Mesenteric fat pad (tissue), 1 donor: ENCODE data around the gene WNT1. TPM values are rescaled to one million over a fixed set of nuclear protein-coding genes. Genes with fewer than 3 reads are reported as not detected.

Source experiments
- DNase-seq: peaks from one replicate; pipeline ENCODE4 v3.0.0-alpha.2; 2020; ENCODE audit warnings: low spot score
- total RNA-seq: library from RNA; stranded (reverse); fragmentation: NEBNext Ultra II Directional; extraction: Animal tissue kit (Norgen Biotek cat#: 25700); gene quantifications from one replicate; pipeline ENCODE4 v1.2.1, GENCODE V29; 2021
- donor health status: DM: yes; HTN: yes; CAD: no.

WNT1 gene
- total RNA-seq, 1 donor from 2014 or later = not detected

DNA sequence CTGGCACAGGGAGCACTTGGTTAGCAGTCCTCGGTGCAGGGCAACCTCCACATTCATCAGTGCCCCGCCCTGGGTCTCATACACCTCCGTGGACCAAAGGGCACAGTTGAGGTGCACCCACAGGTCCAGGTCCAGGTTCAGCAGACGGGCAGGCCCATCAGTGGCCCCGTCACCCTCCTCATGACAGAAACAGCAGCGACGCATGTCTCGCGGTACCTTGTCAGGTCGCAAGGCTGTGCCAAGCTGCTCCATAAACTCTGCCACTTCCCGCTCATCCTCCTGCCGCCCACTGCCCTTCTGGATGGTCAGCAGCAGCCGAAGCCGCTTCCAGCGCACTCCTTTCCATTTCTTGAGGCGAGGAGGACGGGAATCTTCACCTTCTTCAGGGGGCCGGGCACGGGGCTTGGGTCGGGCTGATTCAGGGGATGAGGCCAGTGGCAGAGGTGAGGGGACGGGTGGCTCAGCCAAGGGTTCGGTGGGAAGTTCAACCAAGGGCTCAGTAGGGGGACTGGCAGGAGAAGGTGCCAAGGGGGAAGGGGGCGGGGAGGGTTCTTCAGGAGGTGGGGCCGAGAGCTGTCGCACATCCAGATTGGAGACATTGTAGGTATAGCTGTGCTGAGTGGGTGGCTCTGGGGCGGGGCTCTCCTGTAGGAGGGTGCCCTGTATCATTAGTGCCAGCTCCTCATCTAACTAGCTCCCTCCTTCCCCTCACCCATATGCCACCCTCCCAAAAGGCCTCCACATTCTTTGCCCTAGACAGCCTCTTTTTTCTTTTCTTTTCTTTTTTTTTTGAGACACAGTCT is 48.8 kb downstream of the WNT1 start:
- peak; percentile 82 for DNase-seq

DNA sequence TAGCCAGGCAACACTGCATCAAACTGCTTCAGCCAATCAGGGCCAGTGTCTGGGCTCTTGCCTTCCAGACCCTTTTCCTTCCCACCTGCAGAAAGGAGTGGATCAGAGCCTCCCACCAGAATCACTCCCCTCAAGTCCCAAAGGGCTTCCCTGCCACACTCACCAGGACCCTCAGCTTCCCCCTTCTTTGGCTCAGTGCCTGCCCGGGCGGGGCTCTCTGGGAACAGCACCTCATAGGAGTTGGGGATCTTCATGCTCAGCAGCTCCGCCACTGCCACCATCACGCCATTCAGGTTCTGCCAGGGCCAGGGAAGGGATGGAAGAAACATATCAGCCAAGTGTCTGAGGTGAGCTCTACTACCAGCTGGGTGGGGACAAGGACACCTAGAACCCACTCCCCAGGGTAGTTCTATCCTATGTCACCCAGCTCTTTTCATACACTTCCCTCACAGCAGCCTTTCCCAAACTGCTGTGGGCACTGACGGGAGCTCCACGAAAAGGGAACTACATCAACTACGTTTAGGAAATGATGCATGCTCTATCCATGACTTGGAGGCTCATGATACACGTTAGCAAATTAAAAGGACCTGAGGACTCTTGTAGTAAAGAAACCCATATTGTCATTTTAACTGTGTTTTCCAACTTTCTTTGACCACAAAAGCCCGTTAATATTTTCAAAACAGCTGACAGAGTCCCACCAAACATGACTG is 49.9 kb downstream of the WNT1 start:
- peak; percentile 73 for DNase-seq

DNA sequence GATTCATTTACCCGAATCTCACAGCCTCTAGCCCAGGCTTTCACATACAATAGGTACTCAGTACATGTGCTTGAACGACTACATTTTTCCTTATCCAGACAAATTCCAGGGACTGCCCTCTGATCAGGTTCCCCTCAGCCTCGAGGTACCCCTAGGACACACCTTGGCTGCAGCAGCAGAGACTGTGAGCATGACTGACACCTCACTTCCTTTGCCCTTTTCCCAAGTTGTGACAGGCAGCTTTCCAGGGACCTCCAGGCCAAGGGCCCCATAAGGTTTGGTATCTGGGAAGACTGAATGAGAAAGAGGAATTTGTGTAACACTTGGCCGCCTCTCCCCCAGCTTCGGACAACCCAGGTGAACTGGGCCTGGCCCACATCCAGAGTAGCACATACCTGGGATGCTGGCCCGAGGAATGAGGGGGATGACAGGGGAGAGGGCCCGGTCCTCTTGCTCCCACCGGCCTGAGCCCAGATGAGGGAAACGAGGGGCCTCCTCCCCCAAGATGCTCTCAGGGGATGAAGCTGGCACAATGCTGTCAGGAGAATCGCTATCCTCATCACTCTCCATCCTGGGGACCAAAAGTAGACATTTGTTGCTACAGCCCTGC is 50.6 kb downstream of the WNT1 start:
- peak; percentile 59 for DNase-seq

DNA sequence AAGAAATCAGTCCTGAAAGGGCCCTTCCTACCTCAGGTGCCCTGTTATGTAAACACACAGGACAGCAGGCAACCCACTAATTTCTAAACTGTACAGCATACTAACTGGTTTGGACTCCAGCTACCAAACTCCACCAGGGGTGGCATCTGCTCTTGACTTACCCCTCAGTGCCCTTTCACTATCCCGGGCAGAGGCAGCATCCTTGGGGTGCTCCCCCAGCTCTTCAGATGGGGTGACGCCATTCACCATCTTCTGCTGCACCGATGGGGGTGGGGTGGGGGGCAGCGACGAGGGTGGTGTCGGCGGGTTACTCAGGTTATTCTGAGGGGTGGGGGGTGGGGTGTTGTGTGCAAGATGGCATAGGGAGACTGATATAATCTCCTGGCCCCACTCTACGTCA is 52.0 kb downstream of the WNT1 start:
- peak; percentile 73 for DNase-seq

DNA sequence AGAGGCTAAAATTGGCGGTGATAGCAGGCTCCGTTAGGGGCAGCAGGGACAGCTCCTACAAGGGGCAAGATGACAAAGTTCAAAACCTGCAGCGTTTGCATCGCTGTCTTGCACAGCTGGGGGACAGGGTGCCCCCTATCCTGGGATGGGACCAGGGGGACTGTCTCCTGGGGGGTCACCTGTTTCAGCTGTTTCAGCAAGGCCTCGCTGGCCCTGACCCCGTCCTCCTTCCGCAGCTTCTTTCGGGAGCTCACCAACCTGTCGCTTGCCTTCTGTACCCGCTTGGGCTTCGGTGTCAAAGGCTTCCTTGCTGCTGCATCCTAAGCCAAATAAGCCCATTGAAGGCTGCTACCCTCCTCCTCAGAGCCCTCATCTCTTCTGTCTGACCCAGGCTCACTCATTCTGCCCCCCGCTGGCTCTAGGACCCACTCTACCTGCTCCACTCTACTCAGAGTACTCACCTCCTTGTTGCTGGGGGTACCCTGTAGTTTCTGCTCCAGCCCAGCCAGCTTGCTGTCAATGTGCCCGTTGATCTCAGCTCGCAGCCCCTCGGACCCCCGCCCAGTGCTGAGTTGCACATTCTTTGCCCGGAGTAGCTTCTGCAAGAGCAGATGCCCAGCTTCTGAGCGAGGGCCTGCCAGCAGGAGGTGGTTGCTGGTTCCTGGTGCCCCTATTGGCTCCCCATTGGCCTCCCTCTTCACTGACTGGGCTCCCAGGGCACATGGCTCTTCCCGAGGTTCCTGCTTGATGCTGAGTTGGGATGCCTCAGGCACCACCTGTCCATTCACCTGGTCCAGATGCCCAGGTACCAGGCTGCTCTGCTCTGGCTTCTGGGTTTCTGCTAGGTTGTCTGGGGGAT is 52.8 kb downstream of the WNT1 start:
- DNase-seq = peak; percentile 83

GRCh38 chr12:49031573-49032161 is 53.5 kb downstream of the WNT1 start:
- peak; percentile 84 for DNase-seq

Other genes starting within 250 kb of the WNT1 start
- gene ADCY6, start 189.2 kb upstream of the WNT1 start, total RNA-seq = 58.5 TPM
- 13.2 TPM for gene CACNB3, start 159.8 kb upstream of the WNT1 start, total RNA-seq
- gene DDX23, start 126.2 kb upstream of the WNT1 start, total RNA-seq = 45.1 TPM
- gene RND1, start 112.5 kb upstream of the WNT1 start, total RNA-seq = 4.7 TPM
- 34.2 TPM for gene FKBP11, start 52.8 kb upstream of the WNT1 start, total RNA-seq
- 149 TPM for gene ARF3, start 20.8 kb upstream of the WNT1 start, total RNA-seq
- 0.48 TPM for gene WNT10B, start 6.6 kb upstream of the WNT1 start, total RNA-seq
- gene DDN, start 21.1 kb downstream of the WNT1 start, total RNA-seq = 0.10 TPM
- gene PRKAG1, start 40.5 kb downstream of the WNT1 start, total RNA-seq = 61.7 TPM
- 79.7 TPM for gene KMT2D, start 82.5 kb downstream of the WNT1 start, total RNA-seq
- gene RHEBL1, start 91.7 kb downstream of the WNT1 start, total RNA-seq = 0.42 TPM
- 1.5 TPM for gene DHH, start 116.5 kb downstream of the WNT1 start, total RNA-seq
- gene LMBR1L, start 132.5 kb downstream of the WNT1 start, total RNA-seq = 46.1 TPM
- 737 TPM for gene TUBA1B, start 153.1 kb downstream of the WNT1 start, total RNA-seq
- 121 TPM for gene TUBA1A, start 210.8 kb downstream of the WNT1 start, total RNA-seq